HG03565 (cell line): Measurements from ENCODE around the gene AGER.
"Not testable (repeated sequence)": the region's sequence is repeated elsewhere in the genome, so short reads cannot be mapped to it uniquely, and the experiment has no call there.

Source experiments
- ATAC-seq: cut with Tn5 transposase; IDR thresholded peaks from one replicate; pipeline ENCODE4 v1.9.1; 2021; ENCODE audit warnings: mild to moderate bottlenecking, moderate library complexity; ENCODE audit not compliant: unreplicated experiment

The AGER gene

DNA sequence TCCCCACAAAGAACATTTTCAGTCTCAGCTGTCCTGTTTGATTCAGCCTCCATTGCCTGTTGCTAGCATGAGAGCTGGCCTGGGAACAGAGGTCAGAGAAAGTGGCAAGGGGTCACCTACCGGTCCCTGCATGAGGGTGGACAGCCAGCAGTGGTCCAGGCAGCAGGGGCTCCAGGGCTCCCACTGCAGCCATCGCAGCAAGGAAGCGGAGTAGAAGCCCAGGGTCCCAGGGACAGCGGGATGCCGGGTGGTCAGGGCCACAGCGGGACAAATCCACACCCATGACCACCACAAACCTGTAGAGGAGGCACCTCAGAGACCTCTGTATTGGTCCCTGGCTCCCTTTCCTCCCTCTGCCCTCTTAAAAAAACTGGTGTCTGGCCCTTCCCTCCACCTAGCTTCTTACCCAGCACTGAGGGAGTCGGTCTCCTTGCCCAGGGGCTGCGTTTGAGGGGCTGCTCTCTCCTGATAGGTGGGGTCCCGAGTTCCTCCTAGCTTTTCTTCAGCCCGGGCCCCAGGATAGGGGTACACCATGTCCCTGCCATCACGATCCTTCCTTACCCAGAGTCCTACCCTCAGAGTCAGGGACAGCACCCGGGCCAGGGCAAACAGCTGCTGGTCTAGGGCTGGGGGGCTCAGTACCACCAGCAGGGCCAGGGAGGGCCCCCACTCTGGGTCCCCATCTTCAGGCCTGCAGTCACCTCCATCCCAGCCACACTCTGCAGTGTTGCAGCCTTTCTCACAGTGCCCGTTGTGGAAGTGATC, 16.8 kb upstream of the AGER start:
- no peak for ATAC-seq

GRCh38 chr6:32198866-32199265, 14.8 kb upstream of the AGER start:
- ATAC-seq: no peak

DNA sequence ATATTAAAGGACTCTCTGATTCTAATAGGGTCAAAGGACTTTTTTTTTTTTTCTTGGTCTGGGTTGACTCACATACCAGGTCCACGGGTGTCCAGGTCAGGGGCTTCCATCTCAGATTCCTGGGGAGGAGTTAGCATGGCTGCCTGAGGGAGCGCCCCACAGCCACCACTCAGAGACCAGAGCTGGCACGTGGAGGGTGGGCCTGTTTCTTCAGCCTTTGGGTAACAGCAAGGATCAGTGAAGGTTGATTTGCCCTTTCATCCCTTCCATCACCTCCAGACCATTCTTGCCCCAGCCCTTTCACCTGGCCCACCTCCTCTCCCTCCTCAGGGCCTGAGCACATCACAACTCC, 14.3 kb upstream of the AGER start:
- no peak for ATAC-seq

DNA sequence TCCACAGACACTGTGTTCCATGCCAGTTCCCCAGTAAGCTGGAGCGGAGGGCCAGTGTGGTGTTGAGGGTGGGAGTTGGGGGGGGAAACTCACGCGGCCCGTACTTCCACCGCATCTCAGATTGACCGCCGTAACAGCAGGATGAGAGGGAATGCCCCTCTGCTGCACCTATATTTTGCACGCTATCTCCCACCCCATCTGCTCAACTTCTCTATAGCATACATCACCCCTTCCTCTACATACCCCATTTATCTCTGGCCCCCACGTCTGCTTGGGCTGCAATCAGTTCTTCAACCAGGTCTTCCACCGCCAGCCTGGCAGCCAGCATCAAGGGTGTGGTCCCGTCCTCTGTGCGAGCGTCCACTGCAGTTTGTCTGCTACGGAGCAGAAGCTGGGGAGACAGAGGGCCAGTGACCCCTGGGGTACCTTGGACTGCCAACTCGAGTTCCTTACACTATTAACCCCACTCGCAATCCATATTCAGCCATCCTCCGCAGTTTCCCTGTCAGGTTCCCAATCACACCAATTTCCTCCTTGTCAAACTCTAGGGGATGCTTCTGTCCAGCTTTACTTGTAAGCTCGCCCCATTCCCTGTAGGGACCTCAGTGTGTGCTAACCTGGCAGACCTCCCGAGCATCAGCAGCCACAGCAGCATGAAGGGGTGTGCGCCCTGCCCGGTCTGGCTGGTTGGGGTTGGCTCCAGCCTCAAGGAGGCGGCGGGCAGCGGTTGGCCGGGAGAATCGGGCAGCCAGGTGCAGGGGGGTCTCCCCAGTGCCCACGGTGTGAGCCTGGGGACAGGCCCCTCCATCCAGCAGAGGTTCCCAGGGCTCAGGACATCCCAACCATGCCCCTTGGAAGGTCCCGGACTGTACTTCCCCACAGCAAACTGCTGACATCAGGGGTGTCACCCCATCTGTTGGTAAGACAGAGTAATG, 12.9 kb upstream of the AGER start:
- no peak for ATAC-seq

DNA sequence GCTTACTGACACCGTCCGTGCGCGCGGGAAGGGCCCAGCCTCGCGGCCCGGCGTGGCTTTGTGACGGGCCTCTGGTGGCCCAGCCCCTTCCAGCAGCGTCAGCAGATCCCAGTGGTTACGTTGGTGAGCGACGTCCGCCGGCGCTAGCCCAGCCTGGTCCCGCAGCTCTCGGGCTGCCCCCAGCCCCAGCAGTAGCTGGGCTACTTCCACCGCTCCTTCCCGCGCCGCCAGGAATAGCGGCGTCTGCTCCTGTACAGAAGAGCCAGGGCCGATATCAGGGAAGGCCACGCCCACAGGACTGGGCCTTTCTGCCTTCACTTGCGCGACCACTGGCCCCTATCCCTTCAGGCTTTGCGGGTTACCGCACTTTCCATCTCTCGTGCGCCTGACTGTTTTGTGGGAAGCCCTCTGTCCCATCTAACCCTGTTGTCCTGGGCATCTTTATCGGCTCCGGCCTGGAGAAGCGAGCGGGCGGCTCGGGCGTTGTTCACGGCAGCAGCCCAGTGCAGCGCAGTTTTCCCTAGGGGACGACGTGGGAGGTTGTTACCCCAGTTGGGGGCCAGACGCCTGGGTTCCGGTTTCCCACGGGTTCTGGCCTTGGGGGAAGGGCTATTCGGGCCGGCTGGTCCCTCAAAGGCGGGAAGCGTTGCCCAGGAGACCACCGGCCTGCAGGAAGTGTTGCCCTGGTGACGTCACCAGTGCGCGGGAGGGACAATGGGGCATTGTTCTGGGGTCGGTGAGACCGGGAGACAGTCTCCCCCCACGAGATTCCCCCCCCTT, 12.0 kb upstream of the AGER start:
- ATAC-seq: peak; percentile 75

DNA sequence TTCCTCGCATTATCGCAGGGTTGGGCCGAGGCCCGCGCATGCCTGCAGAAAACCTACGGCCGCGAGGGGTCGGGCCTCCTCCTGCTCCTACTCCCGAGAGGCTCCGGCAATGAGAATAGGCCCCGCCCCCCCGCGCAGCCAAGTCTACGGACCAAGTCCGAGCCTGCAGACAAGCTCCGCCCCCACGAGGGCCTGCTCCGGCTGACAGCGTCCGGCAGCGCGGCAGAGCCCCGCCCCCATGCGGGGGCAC, 11.5 kb upstream of the AGER start:
- ATAC-seq: no peak

- ATAC-seq: peak; percentile 63
Measured at GRCh38 chr6:32194825-32195651, 11.0 kb upstream of the AGER start.

DNA sequence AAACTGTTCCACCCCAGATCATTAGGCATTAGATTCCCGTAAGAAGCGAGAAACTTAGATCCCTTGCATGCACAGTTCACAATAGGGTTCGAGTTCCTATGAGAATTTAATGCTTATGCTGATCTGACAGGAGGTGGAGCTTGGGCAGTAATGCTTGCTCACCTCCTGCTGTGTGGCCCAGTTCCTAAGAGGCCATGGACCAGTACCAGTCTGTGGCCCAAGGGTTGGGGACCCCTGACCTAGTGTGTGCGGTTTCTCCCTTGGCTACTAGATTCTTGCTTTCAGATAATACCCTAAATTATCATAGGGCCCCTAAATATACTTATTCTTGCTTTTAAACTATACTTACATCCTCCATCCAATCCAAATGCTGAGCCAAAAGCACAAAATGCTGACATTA, 10.3 kb upstream of the AGER start:
- no peak for ATAC-seq

DNA sequence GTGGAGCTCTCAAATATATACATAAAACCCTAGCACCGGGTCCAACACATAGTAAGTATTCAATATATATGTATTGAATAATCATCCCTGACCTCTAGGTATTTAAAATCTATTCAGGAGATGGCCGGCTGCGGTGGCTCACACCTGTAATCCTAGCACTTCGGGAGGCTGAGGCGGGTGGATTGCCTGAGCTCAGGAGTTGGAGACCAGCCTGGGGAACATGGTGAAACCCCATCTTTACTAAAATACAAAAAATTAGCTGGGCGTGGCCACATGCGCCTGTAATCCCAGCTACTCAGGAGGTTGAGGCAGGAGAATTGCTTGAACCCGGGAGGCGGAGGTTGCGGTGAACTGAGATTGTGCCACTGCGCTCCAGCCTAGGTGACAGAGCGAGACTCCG, 9.0 kb upstream of the AGER start:
- not testable (repeated sequence) for ATAC-seq

GRCh38 chr6:32192608-32193039, 8.6 kb upstream of the AGER start, which contains the start of gene GPSM3:
Gene GPSM3 (minus strand): TSS chr6:32192643. CDS start chr6:32192513, 130 bp downstream.
- ATAC-seq: no peak

GRCh38 chr6:32191696-32192607, 7.9 kb upstream of the AGER start:
- ATAC-seq: no peak

GRCh38 chr6:32190911-32191677, 7.0 kb upstream of the AGER start:
- no peak for ATAC-seq

DNA sequence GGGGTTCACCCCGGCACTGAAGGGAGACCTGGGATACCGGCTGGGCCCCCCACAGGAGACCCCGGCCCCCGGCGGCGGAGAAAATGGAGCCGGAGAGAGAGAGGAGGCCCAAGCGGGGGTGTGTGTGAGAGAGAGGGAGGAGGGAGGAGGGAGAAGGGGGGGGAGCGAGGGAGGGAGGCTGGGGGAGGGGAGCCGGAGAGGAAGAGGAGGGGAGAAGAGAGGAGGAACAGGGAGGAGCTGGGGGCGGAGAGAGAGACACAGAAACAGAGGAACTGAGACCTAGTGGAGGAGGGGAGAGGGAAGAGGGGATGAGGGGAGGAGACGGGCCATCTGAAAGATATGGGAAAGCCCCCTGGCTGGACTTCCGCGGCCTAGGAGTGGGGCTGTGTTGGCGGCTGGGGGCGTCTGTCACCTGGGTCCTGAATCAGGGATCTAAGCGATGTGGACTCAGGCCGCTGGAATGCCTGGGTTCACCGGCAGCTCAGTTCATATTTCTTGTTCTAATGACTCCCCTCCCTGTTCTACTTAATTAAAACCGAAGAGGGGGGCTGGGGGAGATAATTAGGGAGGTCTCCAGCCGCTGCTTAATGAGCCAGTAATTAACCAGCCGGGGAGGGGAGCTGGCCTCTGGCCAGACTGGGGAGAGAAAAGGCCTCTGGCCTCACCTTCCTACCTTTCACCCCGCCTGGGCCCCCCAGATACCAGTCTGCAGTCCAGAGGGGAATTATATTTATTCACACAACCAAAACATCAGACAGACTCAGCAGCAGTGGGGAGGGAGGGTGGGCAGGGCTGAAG, 6.2 kb upstream of the AGER start, which contains the start of gene PBX2:
TSS of gene PBX2 (minus strand) at position 149 of the 798 bp plus-strand sequence. CDS start 287 bp downstream, outside the sequence.
- ATAC-seq: no peak

DNA sequence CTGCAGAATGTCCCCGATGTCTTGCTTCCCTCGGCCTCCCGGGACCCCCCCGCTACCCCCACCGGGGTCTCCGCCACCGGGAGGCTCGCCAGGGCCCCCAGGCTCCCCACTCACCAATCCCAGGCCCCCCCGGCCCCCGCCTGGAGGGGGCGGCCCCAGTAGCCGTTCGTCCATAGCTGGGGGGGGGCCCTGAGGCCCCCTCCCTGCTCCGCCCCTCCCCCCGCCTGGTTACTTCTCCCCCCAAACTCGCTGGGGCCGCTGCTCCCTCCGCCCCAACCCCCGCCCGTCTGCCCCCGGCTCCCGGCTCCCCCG, 5.6 kb upstream of the AGER start:
- ATAC-seq: no peak

- ATAC-seq: no peak
Measured at GRCh38 chr6:32189069-32189741, 5.2 kb upstream of the AGER start.

GRCh38 chr6:32188381-32189068, 4.5 kb upstream of the AGER start:
- no peak for ATAC-seq
